Keratinocyte (primary cell): Measurements from ENCODE around the gene ARHGAP6. TPM values are rescaled to one million over a fixed set of nuclear protein-coding genes. Genes with fewer than 3 reads are reported as not detected.

Experiments used
- DNase-seq: peaks from one replicate; pipeline ENCODE4 v3.0.0-alpha.2; 2011; ENCODE audit warnings: low read depth, missing footprints, low spot score
- FAIRE-seq: peaks from 2 replicates; lab custom pipeline; 2011; peaks lifted over from hg19 to GRCh38; lab: Jason Lieb, UNC
- H2AFZ ChIP-seq: 2 replicates; pipeline ENCODE4 v1.6.0; 2012; ENCODE audit warnings: low read length, control low read depth, inconsistent platforms; ENCODE audit not compliant: control insufficient read depth
- H3K27ac ChIP-seq: 2 replicates; pipeline ENCODE4 v1.5.1; 2011; ENCODE audit warnings: low read length; ENCODE audit not compliant: control insufficient read depth, insufficient read depth
- H3K27me3 ChIP-seq: 3 replicates; pipeline ENCODE4 v1.6.0; 2011; ENCODE audit warnings: low read length; ENCODE audit not compliant: control insufficient read depth, insufficient read depth; ENCODE audit errors: extremely low read depth
- H3K36me3 ChIP-seq, 2 experiments: 2 replicates in 1 of 2; 3 replicates in 1 of 2; pipeline ENCODE4 v1.5.1; 2011; ENCODE audit warnings: low read length in 2 of 2, mild to moderate bottlenecking in 1 of 2; ENCODE audit not compliant: control insufficient read depth in 2 of 2, insufficient read depth in 2 of 2; ENCODE audit errors: extremely low read depth in 1 of 2
- H3K4me1 ChIP-seq: 3 replicates; pipeline ENCODE4 v1.5.1; 2011; ENCODE audit warnings: low read length; ENCODE audit not compliant: control insufficient read depth, insufficient read depth; ENCODE audit errors: extremely low read depth
- H3K4me2 ChIP-seq: 3 replicates; pipeline ENCODE4 v1.6.0; 2011; ENCODE audit warnings: low read depth, low read length; ENCODE audit not compliant: control insufficient read depth, insufficient read depth; ENCODE audit errors: extremely low read depth
- H3K4me3 ChIP-seq, 3 experiments: fragments of 200-600 bp in 1 of 3; sonication (generic) in 1 of 3; 2 replicates in 2 of 3; 3 replicates in 1 of 3; pipeline ENCODE4 v1.5.1; 2011 to 2016; ENCODE audit warnings: low read length in 3 of 3, mild to moderate bottlenecking in 3 of 3, control low read depth in 2 of 3, inconsistent platforms in 1 of 3, low read depth in 1 of 3, mixed read lengths in 1 of 3, mixed run types in 1 of 3, moderate library complexity in 1 of 3; ENCODE audit not compliant: control insufficient read depth in 2 of 3, insufficient read depth in 2 of 3; ENCODE audit errors: extremely low read depth in 1 of 3
- H3K79me2 ChIP-seq: 2 replicates; pipeline ENCODE4 v1.6.0; 2012; ENCODE audit warnings: low read length; ENCODE audit not compliant: control insufficient read depth, insufficient read depth
- H3K9ac ChIP-seq: 3 replicates; pipeline ENCODE4 v1.6.0; 2011; ENCODE audit warnings: low read length; ENCODE audit not compliant: control insufficient read depth, insufficient read depth; ENCODE audit errors: extremely low read depth
- H3K9me1 ChIP-seq: 3 replicates; pipeline ENCODE4 v1.6.0; 2011; ENCODE audit warnings: low read length; ENCODE audit not compliant: control insufficient read depth, insufficient read depth; ENCODE audit errors: extremely low read depth
- H3K9me3 ChIP-seq: 2 replicates; pipeline ENCODE4 v1.5.1; 2012; ENCODE audit warnings: low read depth, low read length; ENCODE audit not compliant: control insufficient read depth
- H4K20me1 ChIP-seq: 3 replicates; pipeline ENCODE4 v1.6.0; 2011; ENCODE audit warnings: low read length; ENCODE audit not compliant: control insufficient read depth, insufficient read depth; ENCODE audit errors: extremely low read depth
- CTCF ChIP-seq, 3 experiments: IDR thresholded peaks in 1 of 3; conservative IDR thresholded peaks in 1 of 3; optimal IDR thresholded peaks in 1 of 3; 2 replicates in 2 of 3; 3 replicates in 1 of 3; pipeline versions ENCODE3 to v1.5.1; 2011; ENCODE audit warnings: low read length in 3 of 3, mild to moderate bottlenecking in 3 of 3, moderate library complexity in 2 of 3, control low read depth in 1 of 3, inconsistent platforms in 1 of 3; ENCODE audit not compliant: insufficient read depth in 2 of 3; ENCODE audit errors: extremely low read depth in 1 of 3
- EZH2 ChIP-seq: IDR thresholded peaks from one replicate; pipeline ENCODE4 v1.6.1; 2012; ENCODE audit warnings: inconsistent platforms, mild to moderate bottlenecking, low read length, moderate library complexity
- dilution Hi-C: fragments of 300-500 bp; cut with MboI; formaldehyde crosslinking; loops from one replicate; pipeline ENCODE4 v1.7.0; 2020; ENCODE audit warnings: low sequenced_read_pairs; ENCODE audit not compliant: extremely low pct_ligation_motif_present
- polyA plus RNA-seq, 5 experiments: library from polyadenylated mRNA; depleted of rRNA in 3 of 5; stranded (reverse) in 3 of 5; stranded (forward) in 1 of 5; unstranded in 1 of 5; fragments of >200 nt; gene quantifications; 1 replicate in 1 of 5; 2 replicates in 3 of 5; 3 replicates in 1 of 5; pipeline versions ENCODE4 v1.2.1 to v1.2.3, GENCODE V29; 2011 to 2012; ENCODE audit warnings: missing spikeins in 2 of 5, low read depth in 1 of 5, low replicate concordance in 1 of 5

ARHGAP6 gene
- polyA plus RNA-seq, 1 donor (not counting 4 experiments of a cell fraction or from before 2014, with no cell fraction given) = 0.01 TPM

- no peak overlapping the region for H3K27ac ChIP-seq
- H2AFZ ChIP-seq = no peak overlapping the region
- no peak overlapping the region for H3K4me3 ChIP-seq
- no peaks in the 10 kb centered on the region for H3K4me1 ChIP-seq
- no peak overlapping the region for H3K9ac ChIP-seq
- no peaks in the 10 kb centered on the region for H3K9me1 ChIP-seq
- dilution Hi-C loops = no loop called here
- DNase-seq = no peak
- no peaks in the 10 kb centered on the region for H3K79me2 ChIP-seq
- no peaks in the 10 kb centered on the region for H4K20me1 ChIP-seq
- no peak for FAIRE-seq
- peaks cover 3% of the 10 kb centered on the region for H3K27me3 ChIP-seq
- H3K36me3 ChIP-seq = no peaks in the 10 kb centered on the region
- no peak overlapping the region for H3K4me2 ChIP-seq
- no peak for TF ChIP-seq CTCF (optimal IDR thresholded peaks at IDR 0.05 in 1 of 3, IDR thresholded peaks at IDR 0.05 in 1 of 3, conservative IDR thresholded peaks at IDR 0.05 in 1 of 3; ENCODE audit: extremely low read depth in 1 of 3, insufficient read depth in 2 of 3, low read length in 3 of 3)
- no peak for TF ChIP-seq EZH2
- H3K9me3 ChIP-seq = no peaks in the 10 kb centered on the region
These were observed 398.3 kb downstream of the ARHGAP6 start for GRCh38 chrX:11267425-11267824.

GRCh38 chrX:11266573-11267003 lies 399.1 kb downstream of the ARHGAP6 start:
- peaks cover under 1% of the 10 kb centered on the region for H3K4me1 ChIP-seq
- no peak overlapping the region for H3K9ac ChIP-seq
- no peak overlapping the region for H3K27ac ChIP-seq
- H3K9me3 ChIP-seq = no peaks in the 10 kb centered on the region
- no peaks in the 10 kb centered on the region for H4K20me1 ChIP-seq
- H3K36me3 ChIP-seq = no peaks in the 10 kb centered on the region
- no peak overlapping the region for H3K4me2 ChIP-seq
- TF ChIP-seq CTCF (optimal IDR thresholded peaks at IDR 0.05 in 1 of 3, IDR thresholded peaks at IDR 0.05 in 1 of 3, conservative IDR thresholded peaks at IDR 0.05 in 1 of 3; ENCODE audit: extremely low read depth in 1 of 3, insufficient read depth in 2 of 3, low read length in 3 of 3) = no peak
- no peak for TF ChIP-seq EZH2
- H3K27me3 ChIP-seq = peaks cover 3% of the 10 kb centered on the region
- dilution Hi-C loops = no loop called here
- no peaks in the 10 kb centered on the region for H3K9me1 ChIP-seq
- H3K79me2 ChIP-seq = no peaks in the 10 kb centered on the region
- no peak for DNase-seq
- no peak overlapping the region for H3K4me3 ChIP-seq
- FAIRE-seq = no peak
- H2AFZ ChIP-seq = no peak overlapping the region
